GM13976 (cell line): ENCODE results near the gene PPP2R2B.

ENCODE experiments used
- DNase-seq: peaks from one replicate; pipeline ENCODE4 v3.0.0; 2012; ENCODE audit warnings: low spot score
- in situ Hi-C: fragments of 300-500 bp; cut with MboI; formaldehyde crosslinking; loops from one replicate; pipeline ENCODE4 v1.12.0; 2022; ENCODE audit warnings: low sequenced_read_pairs, mixed read lengths, inconsistent platforms; ENCODE audit not compliant: unreplicated experiment
- TF ChIP-seq, protein P1 (sequence below): IDR thresholded peaks from 2 replicates; pipeline ENCODE4 v1.5.1; 2012; ENCODE audit warnings: borderline replicate concordance, mild to moderate bottlenecking; ENCODE audit not compliant: insufficient read depth; ENCODE audit errors: extremely low read depth, missing control alignments, control extremely low read depth

Gene PPP2R2B

DNA sequence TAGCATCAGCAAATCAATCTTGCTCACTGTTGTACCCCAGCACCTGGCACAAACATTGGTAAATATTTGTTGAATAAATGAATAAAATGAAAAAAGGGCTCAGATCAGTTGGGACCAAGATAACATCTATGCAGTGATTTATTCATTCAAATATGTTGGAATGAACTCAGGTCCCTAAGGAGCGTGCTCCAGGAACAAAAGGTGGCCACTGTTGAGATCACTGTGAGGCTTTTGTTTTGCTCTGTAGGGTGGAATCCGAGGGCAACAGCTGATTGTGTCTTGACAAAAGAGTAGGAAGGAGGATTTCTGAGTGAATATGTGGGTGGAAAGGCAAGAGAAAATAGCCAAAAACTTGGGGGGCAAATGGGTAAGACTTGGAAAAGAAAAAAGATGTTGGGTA, 89.7 kb downstream of the PPP2R2B start:
- TF ChIP-seq, protein P1, sequence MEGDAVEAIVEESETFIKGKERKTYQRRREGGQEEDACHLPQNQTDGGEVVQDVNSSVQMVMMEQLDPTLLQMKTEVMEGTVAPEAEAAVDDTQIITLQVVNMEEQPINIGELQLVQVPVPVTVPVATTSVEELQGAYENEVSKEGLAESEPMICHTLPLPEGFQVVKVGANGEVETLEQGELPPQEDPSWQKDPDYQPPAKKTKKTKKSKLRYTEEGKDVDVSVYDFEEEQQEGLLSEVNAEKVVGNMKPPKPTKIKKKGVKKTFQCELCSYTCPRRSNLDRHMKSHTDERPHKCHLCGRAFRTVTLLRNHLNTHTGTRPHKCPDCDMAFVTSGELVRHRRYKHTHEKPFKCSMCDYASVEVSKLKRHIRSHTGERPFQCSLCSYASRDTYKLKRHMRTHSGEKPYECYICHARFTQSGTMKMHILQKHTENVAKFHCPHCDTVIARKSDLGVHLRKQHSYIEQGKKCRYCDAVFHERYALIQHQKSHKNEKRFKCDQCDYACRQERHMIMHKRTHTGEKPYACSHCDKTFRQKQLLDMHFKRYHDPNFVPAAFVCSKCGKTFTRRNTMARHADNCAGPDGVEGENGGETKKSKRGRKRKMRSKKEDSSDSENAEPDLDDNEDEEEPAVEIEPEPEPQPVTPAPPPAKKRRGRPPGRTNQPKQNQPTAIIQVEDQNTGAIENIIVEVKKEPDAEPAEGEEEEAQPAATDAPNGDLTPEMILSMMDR: no peak
- in situ Hi-C loops: no loop called here

DNA sequence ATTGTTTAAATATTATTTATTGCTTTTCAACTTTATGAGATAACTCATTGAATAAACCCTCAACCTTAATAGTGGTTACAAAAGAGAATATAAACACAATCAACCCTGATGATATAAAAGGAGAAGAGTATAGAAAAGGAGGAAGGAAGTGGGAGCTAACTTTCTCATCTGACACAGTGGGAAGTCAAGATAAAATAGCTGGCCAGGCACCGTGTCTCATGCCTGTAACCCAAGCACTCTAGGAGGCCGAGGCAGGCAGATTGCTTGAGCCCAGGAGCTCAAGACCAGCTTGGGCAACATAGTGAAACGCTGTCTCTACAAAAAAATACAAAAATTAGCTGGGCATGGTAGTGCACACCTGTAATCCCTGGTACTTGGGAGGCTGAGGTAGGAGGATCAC, 93.5 kb downstream of the PPP2R2B start:
- TF ChIP-seq, protein P1: no peak
- in situ Hi-C loops: no loop called here
- no peak for DNase-seq

More for the DNA sequence above, 89.7 kb downstream of the PPP2R2B start:
- no peak for DNase-seq

DNA sequence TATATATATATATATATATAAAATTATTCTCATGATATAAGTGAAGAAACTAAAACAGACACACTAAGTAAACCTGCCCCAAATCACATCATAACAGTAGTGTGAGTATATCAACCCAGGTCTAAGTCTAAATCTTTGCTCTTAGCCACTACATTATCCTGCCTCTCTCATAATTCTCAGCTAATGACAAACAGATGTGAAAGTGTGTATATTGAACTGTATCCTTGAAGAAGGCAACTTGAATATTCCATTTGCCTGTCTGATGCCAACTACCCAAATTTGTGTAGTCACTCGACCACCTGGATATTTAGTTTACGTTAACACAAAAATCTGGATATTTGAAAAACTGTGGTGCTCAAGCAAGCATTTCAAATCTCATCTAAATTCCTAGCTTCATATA, 97.4 kb downstream of the PPP2R2B start:
- TF ChIP-seq, protein P1: no peak
- in situ Hi-C loops: no loop called here
- no peak for DNase-seq

DNA sequence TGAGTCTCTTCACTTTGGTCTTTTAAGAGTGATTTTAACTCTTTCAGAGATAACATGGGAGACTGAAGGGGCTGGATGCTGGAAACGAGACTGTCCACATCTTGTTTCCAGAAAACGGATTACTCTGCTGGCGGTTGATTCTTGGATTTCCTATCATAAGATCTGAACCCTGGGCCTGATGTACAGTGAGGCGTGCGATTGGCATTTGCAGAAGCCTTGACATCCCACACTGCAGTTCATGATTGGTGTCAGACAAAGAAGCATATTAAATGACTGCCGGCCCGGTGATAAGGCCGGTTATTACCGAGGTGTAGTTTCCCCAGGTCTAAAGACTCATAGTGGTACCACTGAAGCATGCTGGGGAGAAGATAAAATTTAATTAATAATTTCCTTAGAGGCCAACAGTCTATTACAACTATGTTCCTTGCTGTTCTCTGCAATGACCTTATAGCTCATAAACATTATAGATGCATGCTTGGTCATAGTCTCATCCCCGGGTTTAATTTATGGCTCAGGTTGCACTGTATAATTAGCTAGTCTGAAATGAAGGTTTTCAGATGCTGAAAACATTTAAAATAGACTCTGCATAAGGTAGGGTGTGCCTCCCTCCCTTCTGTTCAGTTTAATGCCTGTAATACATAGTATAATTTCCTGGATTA, 99.2 kb downstream of the PPP2R2B start:
- in situ Hi-C loops: no loop called here
- TF ChIP-seq, protein P1: no peak
- DNase-seq: no peak

DNA sequence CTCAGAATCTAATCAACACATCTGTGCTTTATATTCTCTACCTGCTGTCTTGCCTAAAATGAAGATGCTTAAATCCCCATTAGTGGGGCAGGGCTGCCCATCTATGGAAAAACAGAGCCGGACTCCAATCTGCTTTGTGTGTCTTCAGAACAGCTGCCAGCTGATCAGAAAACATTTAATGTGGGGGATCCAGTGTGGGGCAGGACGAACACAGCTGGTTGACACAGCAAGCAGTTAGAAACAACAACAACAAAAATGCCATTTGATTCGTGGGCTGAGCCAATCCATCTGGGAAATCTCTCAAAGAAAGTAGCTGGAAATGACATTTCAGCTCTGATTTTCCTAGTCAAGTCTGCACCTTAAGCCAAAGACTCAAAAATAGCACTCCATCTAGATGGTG, 99.8 kb downstream of the PPP2R2B start:
- TF ChIP-seq, protein P1: no peak
- no peak for DNase-seq
- in situ Hi-C loops: no loop called here

DNA sequence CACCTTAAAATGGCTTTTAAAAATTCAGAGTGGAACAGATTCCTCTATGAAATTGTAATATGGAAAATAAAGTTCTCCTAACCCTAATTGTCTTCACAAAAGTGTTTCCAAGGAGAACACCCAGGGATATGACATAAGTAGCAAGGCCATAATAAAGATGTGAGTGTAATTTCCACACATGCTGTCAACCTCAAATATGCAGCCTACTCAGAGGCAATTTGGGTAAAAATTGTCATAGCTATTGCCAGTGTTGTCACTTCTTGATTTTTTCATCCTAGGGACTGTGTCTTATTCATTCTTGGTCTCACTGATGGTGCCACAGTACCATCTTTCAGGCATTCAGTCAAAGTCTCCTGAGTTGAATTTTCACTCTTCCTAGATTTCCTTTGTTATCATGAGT, 100.3 kb downstream of the PPP2R2B start:
- TF ChIP-seq, protein P1: no peak
- in situ Hi-C loops: no loop called here

More for the DNA sequence above, 100.3 kb downstream of the PPP2R2B start:
- DNase-seq: no peak
